HEK293 (cell line): Measurements from ENCODE around the gene BORCS6.
A peak's percentile ranks its signal among the peaks of the same experiment; 100 is the strongest.

Experiments
- GFI1B ChIP-seq: fragments of 450-650 bp; formaldehyde crosslinking; IDR thresholded peaks from 2 replicates; pipeline ENCODE4 v1.5.1; 2016; ENCODE audit warnings: missing biosample characterization, missing genetic modification characterization
- GLIS1 ChIP-seq: fragments of 450-650 bp; formaldehyde crosslinking; IDR thresholded peaks from 2 replicates; pipeline ENCODE4 v1.5.1; 2016; ENCODE audit warnings: missing biosample characterization, missing genetic modification characterization
- HOXC10 ChIP-seq: sonication (generic); formaldehyde crosslinking; IDR thresholded peaks from 2 replicates; pipeline ENCODE4 v1.8.1; 2023; ENCODE audit warnings: mild to moderate bottlenecking, missing genetic modification reagents
- KLF16 ChIP-seq: fragments of 450-650 bp; formaldehyde crosslinking; IDR thresholded peaks from 2 replicates; pipeline ENCODE4 v1.5.1; 2017; ENCODE audit warnings: missing biosample characterization, missing genetic modification characterization
- KLF8 ChIP-seq: fragments of 450-650 bp; formaldehyde crosslinking; IDR thresholded peaks from 2 replicates; pipeline ENCODE4 v1.5.1; 2016; ENCODE audit warnings: missing biosample characterization, missing genetic modification characterization
- SALL2 ChIP-seq: fragments of 450-650 bp; formaldehyde crosslinking; IDR thresholded peaks from 2 replicates; pipeline ENCODE4 v1.5.0; 2017; ENCODE audit warnings: missing biosample characterization, mild to moderate bottlenecking, missing genetic modification characterization, borderline replicate concordance
- YY1 ChIP-seq: fragments of 450-650 bp; formaldehyde crosslinking; IDR thresholded peaks from 2 replicates; pipeline ENCODE4 v1.5.1; 2018; ENCODE audit warnings: missing biosample characterization, missing genetic modification characterization
- ZBTB17 ChIP-seq: fragments of 450-650 bp; formaldehyde crosslinking; IDR thresholded peaks from 2 replicates; pipeline ENCODE4 v1.5.1; 2016; ENCODE audit warnings: missing biosample characterization, missing genetic modification characterization
- ZNF140 ChIP-seq: fragments of 450-650 bp; formaldehyde crosslinking; IDR thresholded peaks from 2 replicates; pipeline ENCODE4 v1.5.1; 2016; ENCODE audit warnings: missing biosample characterization, missing genetic modification characterization
- ZNF155 ChIP-seq: fragments of 450-650 bp; formaldehyde crosslinking; IDR thresholded peaks from 2 replicates; pipeline ENCODE4 v1.5.1; 2016; ENCODE audit warnings: missing biosample characterization, missing genetic modification characterization
- ZNF202 ChIP-seq: fragments of 450-650 bp; formaldehyde crosslinking; IDR thresholded peaks from 2 replicates; pipeline ENCODE4 v1.5.1; 2016; ENCODE audit warnings: missing biosample characterization, missing genetic modification characterization, borderline replicate concordance
- ZNF280C ChIP-seq: fragments of 450-650 bp; formaldehyde crosslinking; IDR thresholded peaks from 2 replicates; pipeline ENCODE4 v1.5.1; 2016; ENCODE audit warnings: missing biosample characterization, missing genetic modification characterization
- ZNF324 ChIP-seq: fragments of 450-650 bp; formaldehyde crosslinking; IDR thresholded peaks from 2 replicates; pipeline ENCODE4 v1.5.1; 2016; ENCODE audit warnings: missing biosample characterization, missing genetic modification characterization
- ZNF433 ChIP-seq: fragments of 450-650 bp; formaldehyde crosslinking; IDR thresholded peaks from 2 replicates; pipeline ENCODE4 v1.5.1; 2016; ENCODE audit warnings: missing biosample characterization, missing genetic modification characterization, low read depth
- ZNF513 ChIP-seq: fragments of 450-650 bp; IDR thresholded peaks from 2 replicates; pipeline ENCODE4 v1.5.1; 2018; ENCODE audit warnings: missing biosample characterization, missing genetic modification characterization
- ZNF518A ChIP-seq: fragments of 450-650 bp; formaldehyde crosslinking; conservative IDR thresholded peaks from 2 replicates; pipeline ENCODE4 v1.5.1; 2016; ENCODE audit warnings: low read depth, missing biosample characterization, missing genetic modification characterization
- ZNF555 ChIP-seq: fragments of 450-650 bp; formaldehyde crosslinking; conservative IDR thresholded peaks from 2 replicates; pipeline ENCODE4 v1.5.1; 2017; ENCODE audit warnings: missing biosample characterization, mild to moderate bottlenecking, missing genetic modification characterization, inconsistent platforms
- ZNF558 ChIP-seq: fragments of 450-650 bp; formaldehyde crosslinking; IDR thresholded peaks from 2 replicates; pipeline ENCODE4 v1.5.1; 2016; ENCODE audit warnings: missing biosample characterization, missing genetic modification characterization
- ZNF571 ChIP-seq: fragments of 450-650 bp; formaldehyde crosslinking; IDR thresholded peaks from 2 replicates; pipeline ENCODE4 v1.5.0; 2017; ENCODE audit warnings: missing biosample characterization, missing genetic modification characterization
- ZNF585B ChIP-seq: fragments of 450-650 bp; formaldehyde crosslinking; IDR thresholded peaks from 2 replicates; pipeline ENCODE4 v1.5.1; 2016; ENCODE audit warnings: missing biosample characterization, missing genetic modification characterization
- ZNF596 ChIP-seq: fragments of 450-650 bp; IDR thresholded peaks from 2 replicates; pipeline ENCODE4 v1.5.0; 2018; ENCODE audit warnings: missing biosample characterization, mild to moderate bottlenecking, missing genetic modification characterization, moderate library complexity
- ZNF621 ChIP-seq: fragments of 450-650 bp; formaldehyde crosslinking; IDR thresholded peaks from 2 replicates; pipeline ENCODE4 v1.5.1; 2017; ENCODE audit warnings: missing biosample characterization, missing genetic modification characterization
- ZNF670 ChIP-seq: fragments of 450-650 bp; formaldehyde crosslinking; IDR thresholded peaks from 2 replicates; pipeline ENCODE4 v1.5.1; 2016; ENCODE audit warnings: missing biosample characterization, missing genetic modification characterization, low read depth
- ZNF747 ChIP-seq: fragments of 450-650 bp; formaldehyde crosslinking; IDR thresholded peaks from 2 replicates; pipeline ENCODE4 v1.5.1; 2016; ENCODE audit warnings: missing biosample characterization, missing genetic modification characterization
- ZNF777 ChIP-seq: fragments of 450-650 bp; formaldehyde crosslinking; IDR thresholded peaks from 2 replicates; pipeline ENCODE4 v1.5.1; 2017; ENCODE audit warnings: missing biosample characterization, missing genetic modification characterization, borderline replicate concordance
- TF ChIP-seq, protein P1 (sequence below): fragments of 450-650 bp; formaldehyde crosslinking; IDR thresholded peaks from 2 replicates; pipeline ENCODE4 v1.5.1; 2016; ENCODE audit warnings: missing biosample characterization, missing genetic modification characterization, low read depth
- TF ChIP-seq, protein P2 (sequence below): fragments of 450-650 bp; formaldehyde crosslinking; IDR thresholded peaks from 2 replicates; pipeline ENCODE4 v1.5.1; 2016; ENCODE audit warnings: missing biosample characterization, missing genetic modification characterization

BORCS6 gene

GRCh38 chr17:8210761-8211458, 20.9 kb upstream of the BORCS6 start (continued):
- TF ChIP-seq SALL2 (tag by site-specific recombination) (no peak), ZNF777 (tag by site-specific recombination) (no peak), ZNF670 (no peak), KLF16 (tag by site-specific recombination) (no peak), ZNF513 (tag by site-specific recombination) (no peak), HOXC10 (CRISPR knock-in tag) (no peak), ZBTB17 (tag by site-specific recombination) (peak; percentile 65; the same call in 1 of the 2 replicates), ZNF433 (tag by site-specific recombination) (no peak), ZNF324 (tag by site-specific recombination) (no peak), ZNF585B (no peak), ZNF571 (tag by site-specific recombination) (no peak), ZNF280C (tag by site-specific recombination) (no peak), ZNF140 (tag by site-specific recombination) (no peak), ZNF747 (tag by site-specific recombination) (no peak), KLF8 (tag by site-specific recombination) (no peak; the same call in 1 of the 2 replicates), ZNF558 (no peak), ZNF202 (tag by site-specific recombination) (no peak), ZNF555 (tag by site-specific recombination) (no peak), ZNF518A (tag by site-specific recombination) (no peak; the same call in 1 of the 2 replicates), GFI1B (tag by site-specific recombination) (no peak), YY1 (tag by site-specific recombination) (no peak), ZNF596 (no peak), GLIS1 (tag by site-specific recombination) (no peak), ZNF155 (tag by site-specific recombination) (no peak), ZNF621 (tag by site-specific recombination) (no peak)
- TF ChIP-seq, protein P1, sequence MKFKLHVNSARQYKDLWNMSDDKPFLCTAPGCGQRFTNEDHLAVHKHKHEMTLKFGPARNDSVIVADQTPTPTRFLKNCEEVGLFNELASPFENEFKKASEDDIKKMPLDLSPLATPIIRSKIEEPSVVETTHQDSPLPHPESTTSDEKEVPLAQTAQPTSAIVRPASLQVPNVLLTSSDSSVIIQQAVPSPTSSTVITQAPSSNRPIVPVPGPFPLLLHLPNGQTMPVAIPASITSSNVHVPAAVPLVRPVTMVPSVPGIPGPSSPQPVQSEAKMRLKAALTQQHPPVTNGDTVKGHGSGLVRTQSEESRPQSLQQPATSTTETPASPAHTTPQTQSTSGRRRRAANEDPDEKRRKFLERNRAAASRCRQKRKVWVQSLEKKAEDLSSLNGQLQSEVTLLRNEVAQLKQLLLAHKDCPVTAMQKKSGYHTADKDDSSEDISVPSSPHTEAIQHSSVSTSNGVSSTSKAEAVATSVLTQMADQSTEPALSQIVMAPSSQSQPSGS (tag by site-specific recombination): no peak
- TF ChIP-seq, protein P2, sequence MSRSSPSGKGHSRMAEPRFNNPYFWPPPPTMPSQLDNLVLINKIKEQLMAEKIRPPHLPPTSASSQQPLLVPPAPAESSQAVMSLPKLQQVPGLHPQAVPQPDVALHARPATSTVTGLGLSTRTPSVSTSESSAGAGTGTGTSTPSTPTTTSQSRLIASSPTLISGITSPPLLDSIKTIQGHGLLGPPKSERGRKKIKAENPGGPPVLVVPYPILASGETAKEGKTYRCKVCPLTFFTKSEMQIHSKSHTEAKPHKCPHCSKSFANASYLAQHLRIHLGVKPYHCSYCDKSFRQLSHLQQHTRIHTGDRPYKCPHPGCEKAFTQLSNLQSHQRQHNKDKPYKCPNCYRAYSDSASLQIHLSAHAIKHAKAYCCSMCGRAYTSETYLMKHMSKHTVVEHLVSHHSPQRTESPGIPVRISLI (tag by site-specific recombination): peak; percentile 97
